ENCODE results near the gene ZNF83.

DNA sequence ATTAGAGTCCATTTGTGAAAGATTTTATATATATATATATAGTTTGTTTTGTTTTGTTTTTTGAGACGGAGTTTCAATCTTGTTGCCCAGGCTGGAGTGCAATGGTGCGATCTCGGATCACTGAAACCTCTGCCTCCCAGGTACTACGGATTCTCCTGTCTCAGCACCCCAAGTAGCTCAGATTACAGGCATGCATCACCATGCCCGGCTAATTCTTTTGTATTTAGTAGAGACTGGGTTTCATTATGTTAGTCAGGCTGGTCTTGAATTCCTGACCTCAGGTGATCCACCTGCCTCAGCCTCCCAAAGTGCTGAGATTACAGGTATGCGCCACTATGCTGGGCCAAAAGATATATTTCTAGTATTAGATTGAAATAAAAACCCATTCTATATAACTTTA is 72.0 kb downstream of the ZNF83 start:
- TF ChIP-seq, protein P1, sequence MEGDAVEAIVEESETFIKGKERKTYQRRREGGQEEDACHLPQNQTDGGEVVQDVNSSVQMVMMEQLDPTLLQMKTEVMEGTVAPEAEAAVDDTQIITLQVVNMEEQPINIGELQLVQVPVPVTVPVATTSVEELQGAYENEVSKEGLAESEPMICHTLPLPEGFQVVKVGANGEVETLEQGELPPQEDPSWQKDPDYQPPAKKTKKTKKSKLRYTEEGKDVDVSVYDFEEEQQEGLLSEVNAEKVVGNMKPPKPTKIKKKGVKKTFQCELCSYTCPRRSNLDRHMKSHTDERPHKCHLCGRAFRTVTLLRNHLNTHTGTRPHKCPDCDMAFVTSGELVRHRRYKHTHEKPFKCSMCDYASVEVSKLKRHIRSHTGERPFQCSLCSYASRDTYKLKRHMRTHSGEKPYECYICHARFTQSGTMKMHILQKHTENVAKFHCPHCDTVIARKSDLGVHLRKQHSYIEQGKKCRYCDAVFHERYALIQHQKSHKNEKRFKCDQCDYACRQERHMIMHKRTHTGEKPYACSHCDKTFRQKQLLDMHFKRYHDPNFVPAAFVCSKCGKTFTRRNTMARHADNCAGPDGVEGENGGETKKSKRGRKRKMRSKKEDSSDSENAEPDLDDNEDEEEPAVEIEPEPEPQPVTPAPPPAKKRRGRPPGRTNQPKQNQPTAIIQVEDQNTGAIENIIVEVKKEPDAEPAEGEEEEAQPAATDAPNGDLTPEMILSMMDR (IDR thresholded peaks at IDR 0.05; ENCODE audit: poor library complexity, severe bottlenecking), result no peak
- TF ChIP-seq EZH2 (IDR thresholded peaks at IDR 0.05; ENCODE audit: borderline replicate concordance, insufficient read depth, low read length, poor library complexity, severe bottlenecking), result no peak
- TF ChIP-seq TAF1 (IDR thresholded peaks at IDR 0.05; ENCODE audit: low read depth), result no peak

Measured in neural cell (in vitro differentiated cells).